K562 treated with DMSO at 1 percent for 12 hours (cell line): ENCODE measurements around the gene IL18R1. TPM values are rescaled to one million over a fixed set of nuclear protein-coding genes. Genes with fewer than 3 reads are reported as not detected.

Experiments used
- total RNA-seq: library from RNA; unstranded; fragments of 300-600 nt; gene quantifications from 2 replicates; pipeline ENCODE4 v1.2.3, GENCODE V29; 2022; ENCODE audit not compliant: insufficient read depth

IL18R1 gene
- total RNA-seq: 2.9 and 5.4 TPM in 2 replicates

GRCh38 chr2:102355526-102356380 is at the start of gene IL18R1:
IL18R1 (plus strand) TSS chr2:102355796; CDS start chr2:102362661, 6,865 bp downstream.

GRCh38 chr2:102310964-102311640 is 44.5 kb upstream of the IL18R1 start, which contains the start of gene IL1RL1:
IL1RL1 (plus strand) TSS chr2:102311563; CDS start chr2:102338265, 26,702 bp downstream.

GRCh38 chr2:102422910-102423309 is 67.3 kb downstream of the IL18R1 start, which contains the start of gene IL18RAP:
IL18RAP (plus strand) TSS chr2:102423160; CDS start chr2:102423278, 118 bp downstream.

Other genes starting within 250 kb of the IL18R1 start
- 4.5 and 12.7 TPM in 2 replicates for gene IL1R1, start 213.1 kb upstream of the IL18R1 start, total RNA-seq
- gene IL1RL2, start 168.8 kb upstream of the IL18R1 start, total RNA-seq: not detected in 2 replicates
- 0.22 TPM in 1 of 2 replicates, not detected in the other for gene IL1RL1, start 44.2 kb upstream of the IL18R1 start, total RNA-seq
- gene IL18RAP, start 67.4 kb downstream of the IL18R1 start, total RNA-seq: 5.3 and 6.0 TPM in 2 replicates
- not detected in 2 replicates for gene SLC9A4, start 117.4 kb downstream of the IL18R1 start, total RNA-seq